ENCODE measurements around the gene EXOC3L1. TPM values are rescaled to one million over a fixed set of nuclear protein-coding genes. Genes with fewer than 3 reads are reported as not detected.
A peak's percentile ranks its signal among the peaks of the same experiment; 100 is the strongest.

Gene EXOC3L1
- polyA plus RNA-seq, 5 donors: 7.6 to 14.8 (median 9.4) TPM

- no peak for DNase-seq
Measured at GRCh38 chr16:67165121-67166078, 24.5 kb downstream of the EXOC3L1 start.

DNA sequence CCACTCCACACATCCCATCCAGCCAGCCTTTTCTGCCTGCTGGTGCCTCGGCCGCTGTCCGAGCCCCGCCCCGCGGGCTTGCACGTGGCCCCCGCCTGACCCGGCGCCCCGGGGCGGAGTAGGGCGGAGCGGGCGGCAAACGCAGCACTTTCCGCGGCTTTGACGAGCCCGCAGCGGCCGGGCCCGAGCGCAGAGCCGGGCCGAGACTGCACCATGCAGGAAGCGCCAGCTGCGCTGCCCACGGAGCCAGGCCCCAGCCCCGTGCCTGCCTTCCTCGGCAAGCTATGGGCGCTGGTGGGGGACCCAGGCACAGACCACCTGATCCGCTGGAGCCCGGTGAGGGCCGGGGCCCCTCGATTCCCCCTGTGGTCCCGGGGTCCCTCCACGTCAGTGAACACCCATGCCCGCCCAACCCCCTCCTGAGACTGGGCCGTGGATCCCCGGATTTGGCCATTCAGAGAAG lies 25.3 kb downstream of the EXOC3L1 start, which contains the start of gene HSF4:
TSS of gene HSF4 (plus strand) at position 147 of the 463 bp plus-strand sequence. CDS start at position 214, 67 bp downstream.
- no peak for DNase-seq

GRCh38 chr16:67163999-67164558 lies 25.9 kb downstream of the EXOC3L1 start:
- no peak for DNase-seq

- DNase-seq: no peak
Measured at GRCh38 chr16:67163164-67163998, 26.6 kb downstream of the EXOC3L1 start.

- DNase-seq: no peak
Measured at GRCh38 chr16:67162506-67163163, 27.3 kb downstream of the EXOC3L1 start.

DNA sequence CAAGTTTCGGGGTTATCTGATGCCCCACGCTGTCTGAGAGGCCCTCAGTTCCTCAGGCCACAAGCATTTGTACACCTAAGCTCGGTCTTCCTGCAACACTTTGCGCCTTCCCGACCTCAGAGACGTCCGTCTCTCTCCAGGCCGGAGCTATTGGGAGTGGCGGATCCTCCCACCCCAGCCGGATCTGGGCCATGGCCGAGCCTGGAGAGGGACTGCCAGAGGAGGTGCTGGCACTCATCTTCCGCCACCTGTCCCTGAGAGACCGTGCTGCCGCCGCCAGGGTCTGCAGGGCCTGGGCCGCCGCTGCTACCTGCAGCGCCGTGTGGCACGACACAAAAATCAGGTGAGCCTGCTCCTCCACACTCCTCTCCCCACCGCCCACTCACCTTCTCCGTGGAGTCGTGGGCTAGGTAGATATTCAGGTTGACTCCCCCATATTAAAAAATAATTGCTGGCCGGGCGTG lies 28.3 kb downstream of the EXOC3L1 start:
- no peak for DNase-seq

DNA sequence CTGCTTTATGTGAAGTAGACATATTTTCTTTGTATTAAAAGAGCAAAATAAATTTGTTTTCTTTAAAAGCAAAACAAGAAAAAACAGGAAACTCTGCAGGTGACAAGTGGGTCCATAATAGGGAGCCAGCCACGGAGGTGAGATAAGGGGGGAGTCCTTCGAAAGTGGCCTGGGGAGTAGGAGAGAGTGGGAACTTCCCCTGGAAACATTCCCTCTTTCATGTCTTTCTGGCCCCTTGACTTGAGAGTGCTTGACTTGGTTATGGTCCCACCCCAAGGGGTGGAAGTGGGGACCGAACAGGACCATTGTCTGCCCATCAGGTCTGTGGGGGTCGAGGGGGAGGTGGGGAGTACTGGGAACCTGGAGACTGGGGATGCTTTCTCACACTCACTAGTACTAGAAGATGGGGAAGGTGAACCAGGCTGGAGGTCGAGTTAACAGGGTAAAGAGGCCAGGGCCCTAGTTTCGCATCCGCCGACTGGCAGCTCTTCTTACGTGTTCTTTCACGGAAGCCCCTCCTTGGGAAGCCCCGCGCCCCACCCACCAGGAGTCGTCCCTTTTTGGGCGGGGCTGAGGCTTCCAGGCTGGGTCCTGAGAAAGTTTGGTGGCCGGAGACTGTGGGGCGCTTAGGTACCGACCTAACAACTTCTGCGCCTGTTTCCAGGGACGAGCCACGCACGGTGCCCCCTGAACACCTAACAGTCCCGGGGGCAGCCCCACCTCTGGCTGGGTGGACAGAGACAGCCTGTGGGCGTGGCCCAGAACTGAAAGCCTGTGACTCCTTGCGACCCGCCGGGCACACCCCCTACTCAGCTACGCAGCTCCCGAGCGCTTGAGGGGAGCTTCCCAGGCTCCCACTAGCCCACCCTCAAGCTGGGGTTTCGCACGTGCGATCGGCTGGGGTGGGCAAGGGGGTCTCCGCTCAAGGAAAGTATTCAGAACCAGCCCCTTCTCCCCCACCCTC lies 31.0 kb downstream of the EXOC3L1 start:
- no peak for DNase-seq

GRCh38 chr16:67157892-67158635 lies 31.9 kb downstream of the EXOC3L1 start:
- DNase-seq: no peak

DNA sequence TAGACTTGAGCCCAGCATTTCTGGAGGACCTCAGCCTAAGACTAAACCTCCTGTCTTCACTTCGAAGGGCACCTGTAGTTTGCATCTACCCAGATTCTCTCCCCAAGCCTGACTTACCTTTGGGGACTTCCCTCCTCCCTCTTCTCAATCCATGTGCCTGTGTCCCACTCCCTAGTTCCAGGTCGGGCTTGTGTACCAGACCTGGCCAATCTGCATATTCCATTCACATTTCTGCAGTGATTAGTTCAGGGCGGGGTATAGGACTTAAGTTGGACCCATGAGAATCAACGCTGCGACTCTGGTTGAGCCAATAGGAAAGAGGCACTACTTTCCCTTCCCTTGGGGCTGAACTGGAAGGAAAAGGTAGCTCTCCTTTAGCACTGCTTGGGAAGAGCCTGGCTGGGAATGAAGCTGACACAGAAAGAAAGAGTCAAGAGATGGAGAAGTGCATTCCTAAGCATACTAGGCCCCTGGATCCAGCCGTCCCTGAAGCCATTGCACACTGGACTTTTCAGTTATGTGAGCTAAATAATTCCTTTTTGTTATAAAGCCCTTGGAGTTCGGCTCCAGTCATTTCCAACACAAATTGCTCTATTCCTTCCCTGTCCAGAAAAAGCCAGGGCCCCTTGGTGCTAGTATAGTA lies 32.7 kb downstream of the EXOC3L1 start:
- DNase-seq: no peak

DNA sequence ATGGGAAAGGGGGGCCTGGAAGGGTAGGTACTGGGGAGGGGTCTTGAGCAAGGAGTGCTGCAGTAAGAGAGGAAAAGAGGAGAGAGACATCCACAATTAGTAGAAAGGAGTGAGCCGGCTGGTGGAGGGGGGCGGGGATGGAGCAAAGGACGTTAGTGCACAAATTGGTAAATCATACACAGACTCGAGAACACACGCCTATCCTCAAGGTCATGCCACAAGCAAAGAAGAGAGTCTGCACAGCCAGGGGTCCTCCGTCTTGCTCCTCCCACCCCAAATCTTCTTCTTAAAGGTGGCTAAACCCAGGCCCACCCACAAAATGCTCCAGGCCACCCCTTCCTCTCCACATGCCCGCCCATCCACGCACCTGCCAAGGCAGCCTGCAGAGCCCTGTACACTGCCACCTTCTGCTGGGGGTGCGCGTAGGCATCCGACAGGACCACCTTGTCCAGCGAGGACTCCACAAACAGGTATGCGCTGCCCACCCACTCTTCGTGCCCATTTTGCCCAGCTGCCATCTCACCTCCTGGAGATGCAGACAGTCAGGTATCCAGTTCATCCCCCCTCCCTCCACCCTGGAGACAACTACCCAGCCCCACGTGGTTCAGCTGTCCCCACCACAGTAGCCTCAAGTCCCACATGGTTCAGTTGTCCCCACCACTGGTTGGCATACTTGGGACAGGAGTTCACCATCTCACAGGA lies 33.6 kb downstream of the EXOC3L1 start:
- DNase-seq: no peak

DNA sequence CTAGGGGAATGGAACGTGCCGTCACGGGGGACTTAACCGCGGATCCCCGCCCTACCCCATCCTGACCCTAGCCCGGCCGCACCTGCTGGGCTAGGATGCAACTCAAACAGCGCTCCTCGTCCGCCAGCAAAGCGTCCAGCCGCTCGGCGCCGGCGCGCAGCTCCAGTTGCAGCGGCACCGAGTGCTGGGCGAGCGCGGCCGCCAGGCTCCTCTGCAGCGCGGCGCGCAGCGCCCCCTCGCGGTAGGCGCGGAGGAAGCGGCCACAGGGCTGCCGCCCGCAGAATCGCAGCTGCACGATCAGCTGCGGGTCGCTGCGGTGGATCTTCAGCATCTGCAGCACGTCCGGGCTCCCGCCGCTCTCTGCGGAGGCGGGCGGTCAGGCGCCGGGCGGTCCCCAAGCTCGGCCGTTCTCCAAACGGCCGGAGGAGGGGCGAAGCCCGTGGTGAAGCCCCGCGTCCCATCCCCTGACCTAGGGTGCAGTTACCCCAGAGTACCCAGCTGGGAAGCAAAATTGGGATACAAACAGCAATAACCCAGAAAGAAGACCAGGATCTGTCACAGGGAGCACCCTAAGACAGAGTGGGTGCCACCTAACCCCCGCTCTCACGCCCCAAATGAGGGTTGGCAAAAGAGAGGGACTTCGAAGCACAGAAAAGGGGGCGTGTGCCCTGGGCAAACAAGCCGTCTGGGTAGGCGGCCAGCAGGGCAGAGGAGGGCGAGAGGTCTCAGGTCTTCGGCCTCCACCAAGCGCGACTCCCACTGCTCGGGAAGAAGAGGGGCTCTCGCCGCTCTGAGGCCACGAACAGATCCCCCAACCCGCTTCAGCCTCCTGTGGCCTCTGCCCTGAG lies 34.4 kb downstream of the EXOC3L1 start:
- peak; percentile 74 to 77 for DNase-seq

GRCh38 chr16:67154578-67155294 lies 35.2 kb downstream of the EXOC3L1 start:
- DNase-seq: no peak

GRCh38 chr16:67151431-67152097 lies 38.4 kb downstream of the EXOC3L1 start:
- no peak for DNase-seq

- DNase-seq: peak; percentile 89 to 90
Measured at GRCh38 chr16:67150833-67151396, 39.0 kb downstream of the EXOC3L1 start, which contains the start of gene B3GNT9. TSS of gene B3GNT9 (minus strand) at chr16:67150998. CDS start at chr16:67150485, 513 bp downstream.

Measured in right lung (tissue), 5 donors.